ENCODE results near the gene STK32B.

STK32B gene

GRCh38 chr4:5421416-5421815 lies 370.1 kb downstream of the STK32B start:
- TF ChIP-seq CTCF (IDR thresholded peaks at IDR 0.05; ENCODE audit: low read depth, low read length) = no peak
- no peaks in the 10 kb centered on the region for H3K27me3 ChIP-seq
- H3K36me3 ChIP-seq = no peaks in the 10 kb centered on the region

DNA sequence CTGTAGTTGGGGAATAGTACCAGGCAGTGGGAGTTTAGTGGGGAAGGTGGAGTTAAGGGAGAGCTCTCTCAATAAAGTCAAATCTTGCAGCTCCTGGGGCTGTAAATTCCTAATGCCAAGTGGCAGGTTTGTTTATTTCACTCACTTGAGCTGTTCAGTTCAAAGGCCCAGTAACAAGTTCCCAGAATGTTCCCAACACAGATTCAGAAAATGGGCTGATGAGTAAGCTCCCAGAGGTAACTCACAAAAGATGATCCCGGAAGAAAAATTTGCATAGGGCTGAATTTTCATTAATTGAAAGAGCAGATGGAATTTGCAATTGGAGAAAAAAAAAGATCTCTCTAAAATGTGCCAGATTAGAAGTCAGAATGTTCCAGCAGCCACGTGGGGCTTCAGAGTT lies 370.9 kb downstream of the STK32B start:
- no peak for TF ChIP-seq CTCF (IDR thresholded peaks at IDR 0.05; ENCODE audit: low read depth, low read length)

More at GRCh38 chr4:5421416-5421815, 370.1 kb downstream of the STK32B start:
- H3K9me3 ChIP-seq = no peaks in the 10 kb centered on the region
- no peak overlapping the region for H3K4me3 ChIP-seq (ENCODE audit: low read depth, low read length)
- DNase-seq = no peak
- H3K4me1 ChIP-seq = no peaks in the 10 kb centered on the region

DNA sequence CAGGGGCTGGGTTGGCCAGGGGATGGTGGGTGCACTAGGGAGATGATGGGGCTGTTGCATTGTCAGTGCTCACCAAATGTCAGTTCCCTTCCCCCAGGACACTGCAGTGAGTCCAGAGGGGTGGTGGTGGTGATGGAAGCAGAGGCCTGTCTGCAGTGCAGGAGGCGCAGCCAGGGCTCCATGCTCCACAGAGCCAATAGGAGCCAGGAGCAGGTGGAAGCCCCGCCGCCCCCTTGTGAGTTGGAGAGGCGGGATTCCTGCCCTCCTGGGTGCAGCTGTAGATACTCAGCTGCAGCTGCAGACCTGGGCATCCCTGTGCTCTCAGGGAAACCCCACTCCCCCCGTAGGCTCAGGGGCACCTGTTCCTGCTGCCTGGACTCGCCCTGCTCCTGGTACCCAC lies 372.4 kb downstream of the STK32B start:
- no peak for DNase-seq
- no peak for TF ChIP-seq CTCF (IDR thresholded peaks at IDR 0.05; ENCODE audit: low read depth, low read length)
- no peaks in the 10 kb centered on the region for H3K9me3 ChIP-seq
- H3K27me3 ChIP-seq = peaks cover 5% of the 10 kb centered on the region; the same call in 1 of the 2 replicates
- no peaks in the 10 kb centered on the region for H3K4me1 ChIP-seq
- no peaks in the 10 kb centered on the region for H3K36me3 ChIP-seq
- H3K4me3 ChIP-seq (ENCODE audit: low read depth, low read length) = no peak overlapping the region

More for the DNA sequence above, 370.9 kb downstream of the STK32B start:
- Histone ChIP-seq H3K4me1 (no peaks in the 10 kb centered on the region), H3K4me3 (ENCODE audit: low read depth, low read length) (no peak overlapping the region), H3K9me3 (no peaks in the 10 kb centered on the region), H3K36me3 (no peaks in the 10 kb centered on the region), H3K27me3 (peaks cover under 1% of the 10 kb centered on the region; the same call in 1 of the 2 replicates)
- DNase-seq = no peak

DNA sequence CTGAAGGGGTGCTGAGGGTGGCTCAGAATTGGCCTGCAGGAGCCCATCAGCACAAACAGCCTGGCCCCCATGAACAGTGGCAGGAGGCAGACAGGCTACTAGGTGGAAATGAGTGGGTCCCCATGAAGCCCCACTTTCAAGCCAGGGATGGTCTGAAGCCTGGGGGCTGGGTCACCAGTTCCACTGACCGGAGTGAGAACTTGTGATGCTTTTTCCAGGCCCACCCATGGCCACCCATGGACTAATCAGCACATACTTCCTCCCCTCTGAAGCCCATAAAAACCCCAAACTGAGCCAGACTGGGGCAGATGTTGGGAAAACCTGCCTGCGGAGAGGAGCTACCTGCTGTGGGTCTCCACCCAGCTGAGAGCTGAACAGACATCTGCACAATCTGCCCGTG lies 372.9 kb downstream of the STK32B start:
- no peak for DNase-seq
- Histone ChIP-seq H3K36me3 (no peaks in the 10 kb centered on the region), H3K4me1 (no peaks in the 10 kb centered on the region), H3K9me3 (no peaks in the 10 kb centered on the region), H3K27me3 (peaks cover 5% of the 10 kb centered on the region; the same call in 1 of the 2 replicates), H3K4me3 (ENCODE audit: low read depth, low read length) (no peak overlapping the region)
- TF ChIP-seq CTCF (IDR thresholded peaks at IDR 0.05; ENCODE audit: low read depth, low read length) = no peak

DNA sequence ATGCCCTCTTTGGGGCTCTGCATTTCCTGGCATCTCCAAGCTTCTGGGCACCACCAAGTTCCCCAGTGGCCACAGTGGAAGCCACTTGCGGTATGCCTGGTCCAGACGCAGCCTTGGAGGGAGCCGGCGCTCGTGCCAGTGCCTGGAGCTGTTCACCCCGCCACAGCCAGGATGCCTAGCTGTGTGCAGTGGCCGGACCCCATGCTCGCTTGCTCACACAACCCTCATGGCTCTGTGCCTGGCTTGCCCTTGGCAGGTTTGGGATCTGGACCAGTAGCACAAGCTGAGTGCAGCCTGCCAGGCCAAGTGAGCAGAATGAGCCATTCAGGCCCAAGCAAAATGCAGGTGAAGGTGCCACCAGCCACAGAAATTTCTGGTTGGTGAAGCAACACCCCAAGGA lies 373.6 kb downstream of the STK32B start:
- Histone ChIP-seq H3K27me3 (peaks cover 5% of the 10 kb centered on the region; the same call in 1 of the 2 replicates), H3K36me3 (no peaks in the 10 kb centered on the region), H3K4me3 (ENCODE audit: low read depth, low read length) (no peak overlapping the region), H3K9me3 (no peaks in the 10 kb centered on the region), H3K4me1 (no peaks in the 10 kb centered on the region)
- DNase-seq = no peak
- no peak for TF ChIP-seq CTCF (IDR thresholded peaks at IDR 0.05; ENCODE audit: low read depth, low read length)

DNA sequence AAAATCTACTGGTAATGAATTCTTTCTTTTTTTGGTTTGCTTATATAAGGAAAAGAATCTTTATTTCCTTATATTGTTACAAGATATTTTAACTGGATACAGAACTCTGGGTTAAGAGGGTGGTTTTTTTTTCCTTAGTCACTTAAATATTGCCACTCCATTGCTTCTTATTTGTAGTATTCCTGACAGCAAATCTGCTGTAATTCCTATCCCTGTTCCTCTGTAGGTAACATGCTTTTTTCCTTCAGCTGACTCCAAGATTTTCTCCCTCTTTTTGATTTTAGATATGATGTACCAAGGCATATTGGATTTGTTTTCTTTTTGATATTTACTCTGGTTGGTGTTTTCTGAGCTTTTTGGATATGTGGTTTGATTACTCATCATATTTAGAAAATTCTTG lies 378.5 kb downstream of the STK32B start:
- DNase-seq = no peak
- Histone ChIP-seq H3K27me3 (peaks cover 5% of the 10 kb centered on the region; the same call in 1 of the 2 replicates), H3K9me3 (no peaks in the 10 kb centered on the region), H3K36me3 (no peaks in the 10 kb centered on the region), H3K4me1 (no peaks in the 10 kb centered on the region), H3K4me3 (ENCODE audit: low read depth, low read length) (no peak overlapping the region)
- TF ChIP-seq CTCF (IDR thresholded peaks at IDR 0.05; ENCODE audit: low read depth, low read length) = no peak

All from BE2C (cell line).